GM21529 (cell line): ENCODE results near the gene FMN2.

Source experiments
- ATAC-seq: cut with Tn5 transposase; IDR thresholded peaks from one replicate; pipeline ENCODE4 v1.9.1; 2021; ENCODE audit not compliant: unreplicated experiment

FMN2 gene

GRCh38 chr1:240351690-240352089, 260.0 kb downstream of the FMN2 start:
- ATAC-seq = no peak

GRCh38 chr1:240352769-240353168, 261.1 kb downstream of the FMN2 start:
- no peak for ATAC-seq

- ATAC-seq = no peak
Observed at GRCh38 chr1:240356568-240356967, 264.9 kb downstream of the FMN2 start.

- ATAC-seq = no peak
Observed at GRCh38 chr1:240362046-240362445, 270.4 kb downstream of the FMN2 start.

GRCh38 chr1:240362826-240363225, 271.1 kb downstream of the FMN2 start:
- no peak for ATAC-seq

GRCh38 chr1:240363315-240363714, 271.6 kb downstream of the FMN2 start:
- ATAC-seq = no peak

GRCh38 chr1:240363914-240364313, 272.2 kb downstream of the FMN2 start:
- ATAC-seq = no peak

- no peak for ATAC-seq
Observed at GRCh38 chr1:240366636-240367035, 275.0 kb downstream of the FMN2 start.

- no peak for ATAC-seq
Observed at GRCh38 chr1:240385551-240385950, 293.9 kb downstream of the FMN2 start.

- ATAC-seq = no peak
Observed at GRCh38 chr1:240385985-240386978, 294.6 kb downstream of the FMN2 start.

GRCh38 chr1:240387051-240387450, 295.4 kb downstream of the FMN2 start:
- ATAC-seq = no peak

GRCh38 chr1:240391660-240392260, 300.1 kb downstream of the FMN2 start:
- no peak for ATAC-seq

- no peak for ATAC-seq
Observed at GRCh38 chr1:240394353-240394752, 302.7 kb downstream of the FMN2 start.

GRCh38 chr1:240395336-240395735, 303.7 kb downstream of the FMN2 start:
- no peak for ATAC-seq

- ATAC-seq = no peak
Observed at GRCh38 chr1:240399381-240399780, 307.7 kb downstream of the FMN2 start.

GRCh38 chr1:240401731-240402130, 310.0 kb downstream of the FMN2 start:
- no peak for ATAC-seq

- no peak for ATAC-seq
Observed at GRCh38 chr1:240402326-240402725, 310.6 kb downstream of the FMN2 start.

GRCh38 chr1:240404286-240404685, 312.6 kb downstream of the FMN2 start:
- ATAC-seq = no peak

GRCh38 chr1:240405751-240406150, 314.1 kb downstream of the FMN2 start:
- ATAC-seq = no peak

- no peak for ATAC-seq
Observed at GRCh38 chr1:240407407-240407806, 315.7 kb downstream of the FMN2 start.

- no peak for ATAC-seq
Observed at GRCh38 chr1:240409615-240410014, 317.9 kb downstream of the FMN2 start.

GRCh38 chr1:240413732-240414131, 322.0 kb downstream of the FMN2 start:
- no peak for ATAC-seq
